Endothelial cell of umbilical vein (primary cell): Measurements from ENCODE around the gene ASXL1. TPM values are rescaled to one million over a fixed set of nuclear protein-coding genes. Genes with fewer than 3 reads are reported as not detected.

Experiments used
- BruUV-seq: library from RNA; stranded (reverse); fragments of 400-500 nt; replicated peaks from 2 replicates; lab custom pipeline; 2021; lab: Mats Ljungman, UMichigan
- CTCF ChIA-PET: fragments of 300-600, 350-600 bp; sonication (Branson Sonifier 250); formaldehyde crosslinking; loops from one replicate; lab custom pipeline; 2021; ENCODE audit warnings: antibody characterized with exemption, inconsistent platforms; lab: Charles Lee
- POLR2A ChIA-PET: fragments of 300-600, 350-600 bp; sonication (Branson Sonifier 250); formaldehyde crosslinking; loops from one replicate; lab custom pipeline; 2021; ENCODE audit warnings: antibody characterized with exemption, inconsistent platforms; lab: Charles Lee
- DNase-seq: peaks from one replicate; pipeline ENCODE4 v3.0.0-alpha.2; 2011; ENCODE audit warnings: low read depth, low spot score
- FAIRE-seq: peaks from 2 replicates; lab custom pipeline; 2011; peaks lifted over from hg19 to GRCh38; lab: Jason Lieb, UNC
- H2AFZ ChIP-seq: 2 replicates; pipeline ENCODE4 v1.6.0; 2012; ENCODE audit warnings: low read depth, low read length, control low read depth, inconsistent platforms
- H3K27ac ChIP-seq: 2 replicates; pipeline ENCODE4 v1.5.1; 2011; ENCODE audit warnings: low read depth, mild to moderate bottlenecking, control low read depth, low read length, moderate library complexity; ENCODE audit not compliant: insufficient read depth
- H3K27me3 ChIP-seq, 2 experiments: 2 replicates each; pipeline versions ENCODE4 v1.6.0 to v1.6.1; 2011; ENCODE audit warnings: low read length in 2 of 2, mixed read lengths in 1 of 2; ENCODE audit not compliant: control insufficient read depth in 2 of 2, insufficient read depth in 2 of 2
- H3K36me3 ChIP-seq, 2 experiments: 2 replicates in 1 of 2; 3 replicates in 1 of 2; pipeline ENCODE4 v1.5.1; 2011; ENCODE audit warnings: low read length in 2 of 2, mild to moderate bottlenecking in 1 of 2, moderate library complexity in 1 of 2; ENCODE audit not compliant: control insufficient read depth in 2 of 2, insufficient read depth in 2 of 2; ENCODE audit errors: extremely low read depth in 1 of 2
- H3K4me1 ChIP-seq: 3 replicates; pipeline ENCODE4 v1.5.1; 2011; ENCODE audit warnings: mild to moderate bottlenecking, low read length; ENCODE audit not compliant: control insufficient read depth, insufficient read depth; ENCODE audit errors: extremely low read depth
- H3K4me2 ChIP-seq: 2 replicates; pipeline ENCODE4 v1.6.1; 2011; ENCODE audit warnings: low read length, control low read depth, mixed read lengths; ENCODE audit not compliant: insufficient read depth
- H3K4me3 ChIP-seq, 3 experiments: fragments of 200-600 bp in 1 of 3; sonication (generic), shearing (Covaris generic) in 1 of 3; replicated peaks in 1 of 3; 2 replicates each; pipeline ENCODE4 v1.5.1; 2011 to 2016; ENCODE audit warnings: control low read depth in 3 of 3, low read length in 3 of 3, mild to moderate bottlenecking in 2 of 3, inconsistent platforms in 1 of 3, low read depth in 1 of 3, moderate library complexity in 1 of 3; ENCODE audit not compliant: insufficient read depth in 1 of 3
- H3K79me2 ChIP-seq: 2 replicates; pipeline ENCODE4 v1.6.0; 2012; ENCODE audit warnings: low read length, inconsistent platforms; ENCODE audit not compliant: control insufficient read depth, insufficient read depth
- H3K9ac ChIP-seq: replicated peaks from 2 replicates; pipeline ENCODE3; 2011; ENCODE audit warnings: low read length, control low read depth; ENCODE audit not compliant: insufficient read depth; ENCODE audit errors: extremely low read depth
- H3K9me1 ChIP-seq: replicated peaks from 3 replicates; pipeline ENCODE4 v1.6.0; 2011; ENCODE audit warnings: mild to moderate bottlenecking, low read length; ENCODE audit not compliant: control insufficient read depth, insufficient read depth; ENCODE audit errors: extremely low read depth
- H3K9me3 ChIP-seq: replicated peaks from 2 replicates; pipeline ENCODE4 v1.5.1; 2012; ENCODE audit warnings: low read length, inconsistent platforms; ENCODE audit not compliant: control insufficient read depth, insufficient read depth
- H4K20me1 ChIP-seq: replicated peaks from 2 replicates; pipeline ENCODE3; 2011; ENCODE audit warnings: mild to moderate bottlenecking, low read length; ENCODE audit not compliant: control insufficient read depth, insufficient read depth; ENCODE audit errors: extremely low read depth
- EZH2 ChIP-seq: IDR thresholded peaks from 2 replicates; pipeline ENCODE4 v1.6.1; 2012; ENCODE audit warnings: borderline replicate concordance, low read depth, mild to moderate bottlenecking, moderate library complexity, low read length, inconsistent platforms; ENCODE audit not compliant: severe bottlenecking
- dilution Hi-C: fragments of 300-500 bp; cut with MboI; formaldehyde crosslinking; loops from one replicate; pipeline ENCODE4 v1.15.0; 2019; ENCODE audit warnings: low sequenced_read_pairs; ENCODE audit not compliant: extremely low pct_ligation_motif_present
- intact Hi-C: fragments of 100-400 bp; cut with micrococcal nuclease; formaldehyde crosslinking; loops from one replicate; pipeline ENCODE4 v1.10.0; 2022
- polyA plus RNA-seq, 4 experiments: library from polyadenylated mRNA; depleted of rRNA in 3 of 4; stranded (reverse) in 3 of 4; unstranded in 1 of 4; fragments of >200 nt; gene quantifications; 2 replicates each; pipeline versions ENCODE4 v1.2.1 to v1.2.3, GENCODE V29; 2011 to 2012; ENCODE audit warnings: missing spikeins in 1 of 4
- total RNA-seq: library from RNA; stranded (reverse); gene quantifications from 2 replicates; pipeline ENCODE4 v1.2.3, GENCODE V29; 2021
- TF ChIP-seq, protein P1 (sequence below): IDR thresholded peaks from 2 replicates; pipeline ENCODE4 v1.6.1; 2011; ENCODE audit not compliant: insufficient read depth, insufficient read length
- TF ChIP-seq, protein P2 (sequence below), 2 donors: IDR thresholded peaks; 1 replicate in 1 of 2; 2 replicates in 1 of 2; pipeline ENCODE4 v1.5.1; 2011; ENCODE audit warnings: low read length in 2 of 2, mild to moderate bottlenecking in 2 of 2, moderate library complexity in 2 of 2, control low read depth in 1 of 2, inconsistent platforms in 1 of 2, low read depth in 1 of 2; ENCODE audit not compliant: insufficient read depth in 1 of 2; ENCODE audit errors: extremely low read depth in 1 of 2

ASXL1 gene
- total and polyA plus RNA-seq, 2 donors (not counting 3 experiments of a cell fraction or from before 2014, with no cell fraction given): 45.4 to 101 TPM

DNA sequence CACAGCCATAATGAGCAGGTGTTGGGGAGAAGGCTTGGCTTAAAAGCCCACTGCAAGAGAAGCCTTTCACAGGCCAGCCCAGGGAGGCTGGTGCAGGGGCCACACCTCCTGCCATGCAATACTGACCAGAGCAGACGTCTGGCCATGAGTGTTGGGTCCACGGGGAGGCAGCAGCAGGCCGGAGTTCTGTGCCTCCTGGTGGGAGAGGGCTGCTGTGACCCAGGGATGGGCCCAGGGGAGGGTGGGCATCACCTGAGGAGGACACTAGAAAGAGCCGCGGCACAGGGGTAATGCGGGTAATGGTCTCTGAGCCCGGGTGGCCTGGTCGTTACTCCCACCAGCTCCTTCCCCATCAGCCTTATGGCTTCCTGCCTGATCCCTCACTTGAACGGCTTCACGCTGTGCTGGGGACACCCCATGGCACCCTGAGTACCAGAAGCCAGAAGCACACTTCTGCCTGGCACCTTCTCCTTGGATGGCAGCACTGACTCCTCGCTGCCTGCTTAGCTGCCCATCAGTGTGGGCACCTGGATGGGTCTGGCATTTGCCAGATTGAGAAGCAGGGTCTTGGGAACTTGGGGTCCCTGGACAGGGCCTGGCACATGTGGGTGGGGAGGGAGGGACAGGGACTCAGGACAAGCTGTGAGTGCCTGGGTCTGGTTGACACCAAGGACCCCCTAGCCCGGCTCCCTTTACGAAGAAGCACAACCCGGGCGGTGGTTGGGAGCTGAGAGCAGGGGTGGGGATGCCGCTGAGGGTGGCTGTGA lies 108.8 kb downstream of the ASXL1 start:
- Histone ChIP-seq H3K36me3 (peaks cover 11 to 30% of the 10 kb centered on the region in 2 experiments), H3K9me3 (no peaks in the 10 kb centered on the region), H3K4me3 (no peak overlapping the region), H3K27ac (peak overlapping the region; percentile 97), H3K9me1 (no peaks in the 10 kb centered on the region), H3K4me1 (peaks cover 76% of the 10 kb centered on the region), H3K27me3 (no peaks in the 10 kb centered on the region), H3K4me2 (no peak overlapping the region), H2AFZ (no peak overlapping the region), H3K79me2 (peaks cover 94% of the 10 kb centered on the region), H3K9ac (peak overlapping the region; percentile 4), H4K20me1 (no peaks in the 10 kb centered on the region)
- DNase-seq (peak; percentile 40), FAIRE-seq (peak; percentile 86)
- TF ChIP-seq, protein P1, sequence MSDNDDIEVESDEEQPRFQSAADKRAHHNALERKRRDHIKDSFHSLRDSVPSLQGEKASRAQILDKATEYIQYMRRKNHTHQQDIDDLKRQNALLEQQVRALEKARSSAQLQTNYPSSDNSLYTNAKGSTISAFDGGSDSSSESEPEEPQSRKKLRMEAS: no peak
- no peak for TF ChIP-seq EZH2
- TF ChIP-seq, protein P2, sequence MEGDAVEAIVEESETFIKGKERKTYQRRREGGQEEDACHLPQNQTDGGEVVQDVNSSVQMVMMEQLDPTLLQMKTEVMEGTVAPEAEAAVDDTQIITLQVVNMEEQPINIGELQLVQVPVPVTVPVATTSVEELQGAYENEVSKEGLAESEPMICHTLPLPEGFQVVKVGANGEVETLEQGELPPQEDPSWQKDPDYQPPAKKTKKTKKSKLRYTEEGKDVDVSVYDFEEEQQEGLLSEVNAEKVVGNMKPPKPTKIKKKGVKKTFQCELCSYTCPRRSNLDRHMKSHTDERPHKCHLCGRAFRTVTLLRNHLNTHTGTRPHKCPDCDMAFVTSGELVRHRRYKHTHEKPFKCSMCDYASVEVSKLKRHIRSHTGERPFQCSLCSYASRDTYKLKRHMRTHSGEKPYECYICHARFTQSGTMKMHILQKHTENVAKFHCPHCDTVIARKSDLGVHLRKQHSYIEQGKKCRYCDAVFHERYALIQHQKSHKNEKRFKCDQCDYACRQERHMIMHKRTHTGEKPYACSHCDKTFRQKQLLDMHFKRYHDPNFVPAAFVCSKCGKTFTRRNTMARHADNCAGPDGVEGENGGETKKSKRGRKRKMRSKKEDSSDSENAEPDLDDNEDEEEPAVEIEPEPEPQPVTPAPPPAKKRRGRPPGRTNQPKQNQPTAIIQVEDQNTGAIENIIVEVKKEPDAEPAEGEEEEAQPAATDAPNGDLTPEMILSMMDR (IDR thresholded peaks at IDR 0.05; ENCODE audit: extremely low read depth in 1 of 2, insufficient read depth in 1 of 2, low read depth in 1 of 2, low read length in 2 of 2): peak; percentile 14 to 40
- no TSS peak for BruUV-seq
- POLR2A ChIA-PET: interaction anchor here (1.0 kb wide), 1 partner anchor 14 kb away, joined by 4 read pairs; no protein-coding TSS in a partner anchor
- intact Hi-C loops (loop anchor here (1.0 kb wide), 1 partner anchor 186 kb away; no protein-coding TSS in a partner anchor), dilution Hi-C loops (no loop called here)
- CTCF ChIA-PET: interaction anchor here (0.8 to 4.6 kb wide), 15 partner anchors 8 to 186 kb away, joined by 3 to 45 read pairs (median 5); no protein-coding TSS in a partner anchor
